ENCODE results near the gene RGS2.

RGS2 gene

GRCh38 chr1:192832492-192832891, 23.7 kb downstream of the RGS2 start:
- no peak for DNase-seq

GRCh38 chr1:192835116-192835515, 26.3 kb downstream of the RGS2 start:
- DNase-seq = no peak

- DNase-seq = no peak
Observed at GRCh38 chr1:192839162-192840066, 30.6 kb downstream of the RGS2 start.

GRCh38 chr1:192844360-192844759, 35.5 kb downstream of the RGS2 start:
- DNase-seq = no peak

- no peak for DNase-seq
Observed at GRCh38 chr1:192846950-192847349, 38.1 kb downstream of the RGS2 start.

GRCh38 chr1:192849011-192849410, 40.2 kb downstream of the RGS2 start:
- no peak for DNase-seq

- no peak for DNase-seq
Observed at GRCh38 chr1:192849442-192849841, 40.6 kb downstream of the RGS2 start.

GRCh38 chr1:192852001-192852947, 43.4 kb downstream of the RGS2 start:
- no peak for DNase-seq

GRCh38 chr1:192858456-192858855, 49.6 kb downstream of the RGS2 start:
- no peak for DNase-seq

GRCh38 chr1:192859808-192860207, 51.0 kb downstream of the RGS2 start:
- DNase-seq = no peak

GRCh38 chr1:192860478-192861185, 51.8 kb downstream of the RGS2 start:
- peak; percentile 24 for DNase-seq

- peak; percentile 69 for DNase-seq
Observed at GRCh38 chr1:192861860-192862259, 53.0 kb downstream of the RGS2 start.

Measured in DMS53 (cell line).